ENCODE data around the gene GDF7. TPM values are rescaled to one million over a fixed set of nuclear protein-coding genes. Genes with fewer than 3 reads are reported as not detected.

Gene GDF7
- total and polyA plus RNA-seq, 2 donors (not counting 3 experiments of a cell fraction or from before 2014, with no cell fraction given): 3.7 to 3.9 TPM

DNA sequence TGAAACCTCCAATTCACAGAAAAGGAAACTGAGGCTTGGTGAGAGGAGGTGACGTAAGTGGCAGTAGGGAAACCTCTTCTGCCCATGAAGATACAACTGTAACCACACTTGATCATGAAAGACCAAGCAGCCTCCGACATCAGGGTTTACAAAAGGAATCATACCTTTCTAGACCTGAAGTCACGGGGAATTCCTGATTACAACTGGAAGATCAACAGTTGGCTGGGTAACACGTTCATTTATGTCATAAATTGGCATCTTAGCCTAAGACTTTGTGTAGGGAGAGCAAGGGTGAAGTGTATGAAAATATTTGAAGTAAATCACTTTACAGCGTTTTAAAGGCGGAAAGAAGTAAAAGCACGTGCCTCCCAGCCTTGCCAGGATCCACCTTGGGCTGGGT lies 17.0 kb upstream of the GDF7 start:
- no peaks in the 10 kb centered on the region for H3K9me1 ChIP-seq (replicated peaks; ENCODE audit: control insufficient read depth, extremely low read depth, insufficient read depth, low read length)
- DNase-seq (ENCODE audit: low read depth, low spot score): no peak
- peak overlapping the region; percentile 66 for H3K4me2 ChIP-seq (ENCODE audit: insufficient read depth, low read length)
- no peak for TF ChIP-seq JUN (IDR thresholded peaks at IDR 0.05; ENCODE audit: borderline replicate concordance, insufficient read depth, insufficient read length, low read depth)
- no peak for TF ChIP-seq FOS (IDR thresholded peaks at IDR 0.05; ENCODE audit: borderline replicate concordance, insufficient read depth, low read length)
- TF ChIP-seq, protein P1, sequence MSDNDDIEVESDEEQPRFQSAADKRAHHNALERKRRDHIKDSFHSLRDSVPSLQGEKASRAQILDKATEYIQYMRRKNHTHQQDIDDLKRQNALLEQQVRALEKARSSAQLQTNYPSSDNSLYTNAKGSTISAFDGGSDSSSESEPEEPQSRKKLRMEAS (IDR thresholded peaks at IDR 0.05; ENCODE audit: insufficient read depth, insufficient read length): no peak
- TF ChIP-seq, protein P2, sequence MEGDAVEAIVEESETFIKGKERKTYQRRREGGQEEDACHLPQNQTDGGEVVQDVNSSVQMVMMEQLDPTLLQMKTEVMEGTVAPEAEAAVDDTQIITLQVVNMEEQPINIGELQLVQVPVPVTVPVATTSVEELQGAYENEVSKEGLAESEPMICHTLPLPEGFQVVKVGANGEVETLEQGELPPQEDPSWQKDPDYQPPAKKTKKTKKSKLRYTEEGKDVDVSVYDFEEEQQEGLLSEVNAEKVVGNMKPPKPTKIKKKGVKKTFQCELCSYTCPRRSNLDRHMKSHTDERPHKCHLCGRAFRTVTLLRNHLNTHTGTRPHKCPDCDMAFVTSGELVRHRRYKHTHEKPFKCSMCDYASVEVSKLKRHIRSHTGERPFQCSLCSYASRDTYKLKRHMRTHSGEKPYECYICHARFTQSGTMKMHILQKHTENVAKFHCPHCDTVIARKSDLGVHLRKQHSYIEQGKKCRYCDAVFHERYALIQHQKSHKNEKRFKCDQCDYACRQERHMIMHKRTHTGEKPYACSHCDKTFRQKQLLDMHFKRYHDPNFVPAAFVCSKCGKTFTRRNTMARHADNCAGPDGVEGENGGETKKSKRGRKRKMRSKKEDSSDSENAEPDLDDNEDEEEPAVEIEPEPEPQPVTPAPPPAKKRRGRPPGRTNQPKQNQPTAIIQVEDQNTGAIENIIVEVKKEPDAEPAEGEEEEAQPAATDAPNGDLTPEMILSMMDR (IDR thresholded peaks at IDR 0.05; ENCODE audit: extremely low read depth in 1 of 2, insufficient read depth in 1 of 2, low read depth in 1 of 2, low read length in 2 of 2): no peak
- no peak for TF ChIP-seq POLR2AphosphoS5 (IDR thresholded peaks at IDR 0.05; ENCODE audit: insufficient read depth, low read depth, low read length)
- TF ChIP-seq POLR2A (IDR thresholded peaks at IDR 0.05; ENCODE audit: low read depth, low read length): no peak
- no peak for TF ChIP-seq GATA2 (IDR thresholded peaks at IDR 0.05; ENCODE audit: insufficient read depth, insufficient read length, low read depth, low read length)
- TF ChIP-seq EZH2 (IDR thresholded peaks at IDR 0.05; ENCODE audit: borderline replicate concordance, low read depth, low read length, severe bottlenecking): no peak
- TF ChIP-seq MYC (IDR thresholded peaks at IDR 0.05; ENCODE audit: low read depth, low read length): no peak
- no peaks in the 10 kb centered on the region for H4K20me1 ChIP-seq (replicated peaks; ENCODE audit: control insufficient read depth, extremely low read depth, insufficient read depth, low read length)
- no peak overlapping the region for H2AFZ ChIP-seq (ENCODE audit: low read depth, low read length)
- peak overlapping the region in 2 of 3 experiments; percentile 75 to 95 for H3K4me3 ChIP-seq (replicated peaks in 1 of 3; ENCODE audit: insufficient read depth in 1 of 3, low read depth in 1 of 3, low read length in 3 of 3)
- H3K79me2 ChIP-seq (ENCODE audit: control insufficient read depth, insufficient read depth, low read length): no peaks in the 10 kb centered on the region
- no peak for FAIRE-seq
- peak overlapping the region; percentile 80 for H3K9ac ChIP-seq (replicated peaks; ENCODE audit: extremely low read depth, insufficient read depth, low read length)
- BruUV-seq (replicated peaks): no TSS peak
- intact Hi-C loops (cut with micrococcal nuclease) (no loop called here), dilution Hi-C loops (cut with MboI; ENCODE audit: extremely low pct_ligation_motif_present, low sequenced_read_pairs) (no loop called here)
- H3K27me3 ChIP-seq (ENCODE audit: control insufficient read depth in 2 of 2, insufficient read depth in 2 of 2, low read length in 2 of 2): peaks cover 3 to 4% of the 10 kb centered on the region in 2 experiments
- ChIA-PET CTCF (interaction anchor here (1.1 to 3.5 kb wide), 9 partner anchors 8 to 359 kb away, joined by 3 to 22 read pairs (median 7); partner anchors contain the start of genes GDF7 and RHOB), POLR2A (interaction anchor here (0.7 to 3.3 kb wide), 2 partner anchors 203 to 272 kb away, joined by 3 to 12 read pairs; partner anchors contain the start of gene RHOB)
- H3K36me3 ChIP-seq (ENCODE audit: control insufficient read depth in 2 of 2, extremely low read depth in 1 of 2, insufficient read depth in 2 of 2, low read length in 2 of 2): peaks cover 0 to 9% of the 10 kb centered on the region in 2 experiments
- H3K9me3 ChIP-seq (replicated peaks; ENCODE audit: control insufficient read depth, insufficient read depth, low read length): no peaks in the 10 kb centered on the region
- peaks cover 10% of the 10 kb centered on the region for H3K4me1 ChIP-seq (ENCODE audit: control insufficient read depth, extremely low read depth, insufficient read depth, low read length)
- H3K27ac ChIP-seq (ENCODE audit: insufficient read depth, low read depth, low read length): no peak overlapping the region
